Spleen (tissue), 11 donors: ENCODE results near the gene ACOT13. TPM values are rescaled to one million over a fixed set of nuclear protein-coding genes. Genes with fewer than 3 reads are reported as not detected.
"Not testable (repeated sequence)": the region's sequence is repeated elsewhere in the genome, so short reads cannot be mapped to it uniquely, and the experiment has no call there.

ENCODE experiments used
- DNase-seq: peaks from one replicate; pipeline ENCODE4 v3.0.0-alpha.2; 2020
- H3K27ac ChIP-seq, 8 donors: fragments of 200-600 bp; sonication (generic) in 7 of 8; 1 replicate in 4 of 8; 2 replicates in 4 of 8; pipeline versions ENCODE4 v1.5.0 to v1.8.0; 2016 to 2021; ENCODE audit warnings: inconsistent platforms in 4 of 8, mild to moderate bottlenecking in 4 of 8, moderate library complexity in 1 of 8
- H3K27me3 ChIP-seq, 7 donors: fragments of 200-600 bp; sonication (generic) in 6 of 7; replicated peaks in 1 of 7; 1 replicate in 4 of 7; 2 replicates in 3 of 7; pipeline versions ENCODE4 v1.5.0 to v1.8.0; 2016 to 2021; ENCODE audit warnings: inconsistent platforms in 3 of 7, mild to moderate bottlenecking in 1 of 7
- H3K36me3 ChIP-seq, 6 donors: fragments of 200-600 bp; sonication (generic) in 5 of 6; 1 replicate in 4 of 6; 2 replicates in 2 of 6; pipeline versions ENCODE4 v1.5.0 to v1.8.0; 2016 to 2021; ENCODE audit warnings: inconsistent platforms in 2 of 6
- H3K4me1 ChIP-seq, 6 donors: fragments of 200-600 bp; sonication (generic) in 5 of 6; 1 replicate in 3 of 6; 2 replicates in 3 of 6; pipeline versions ENCODE4 v1.5.0 to v1.8.0; 2016 to 2021; ENCODE audit warnings: inconsistent platforms in 3 of 6
- H3K4me3 ChIP-seq, 8 donors: fragments of 200-600 bp; sonication (generic) in 7 of 8; 1 replicate in 4 of 8; 2 replicates in 4 of 8; pipeline versions ENCODE4 v1.5.0 to v1.8.0; 2016 to 2021; ENCODE audit warnings: inconsistent platforms in 4 of 8, mild to moderate bottlenecking in 4 of 8, moderate library complexity in 2 of 8
- H3K9me3 ChIP-seq, 8 donors: fragments of 200-600 bp; sonication (generic) in 7 of 8; 1 replicate in 4 of 8; 2 replicates in 4 of 8; pipeline versions ENCODE4 v1.5.0 to v1.8.0; 2016 to 2021; ENCODE audit warnings: inconsistent platforms in 4 of 8
- CTCF ChIP-seq, 11 experiments: fragments of 200-600 bp in 7 of 11; fragments of 450-650 bp in 4 of 11; sonication (generic) in 4 of 11; IDR thresholded peaks in 8 of 11; conservative IDR thresholded peaks in 3 of 11; 1 replicate in 7 of 11; 2 replicates in 4 of 11; pipeline versions ENCODE4 v1.4.0 to v1.8.0; 2016 to 2021; ENCODE audit warnings: antibody characterized with exemption in 11 of 11, inconsistent platforms in 4 of 11, mild to moderate bottlenecking in 1 of 11
- POLR2A ChIP-seq, 3 donors: fragments of 450-650 bp; IDR thresholded peaks; one replicate each; pipeline ENCODE4 v1.5.1; 2017; ENCODE audit warnings: antibody characterized with exemption in 3 of 3, mild to moderate bottlenecking in 1 of 3
- POLR2AphosphoS5 ChIP-seq, 3 donors: sonication (generic); formaldehyde crosslinking; IDR thresholded peaks; one replicate each; pipeline ENCODE4 v1.5.1; 2017; ENCODE audit warnings: antibody characterized with exemption in 3 of 3
- WGBS, 5 donors: extraction: QIAGEN DNeasy Blood & Tissue Kit in 3 of 5; methylation state at CpG; one replicate each; pipeline versions ENCODE4 v1.1.5 to v1.1.7; 2013 to 2018; 5-methylcytosine and 5-hydroxymethylcytosine counted together
- intact Hi-C: fragments of 100-400 bp; cut with DNase I; formaldehyde crosslinking; loops from one replicate; pipeline ENCODE4 v1.15.0; 2023; ENCODE audit warnings: low total_unique reads
- polyA plus RNA-seq, 3 donors: library from polyadenylated mRNA; stranded (reverse); fragments of 200-250 nt; gene quantifications; one replicate each; pipeline ENCODE4 v1.2.1, GENCODE V29; 2013
- total RNA-seq, 7 donors: library from RNA; depleted of rRNA in 3 of 7; stranded (reverse); fragments of >200 nt in 3 of 7; fragmentation: NEBNext Ultra II Directional in 4 of 7; extraction: Animal tissue kit (Norgen Biotek cat#: 25700) in 4 of 7; gene quantifications; one replicate each; pipeline versions ENCODE4 v1.1.0 to v1.2.1, GENCODE V29; 2016 to 2021
- donor health status: healthy with polysubstance abuse.
- donor health status: DM: no; HTN: no; CAD: no; lungs with moderate emphysema.
- donor health status: DM: no; HTN: no; CAD: no.
- donor health status: Bipolar disorder and iron deficiency.
- donor health status: healthy.
- donor health status: DM: no; HTN: no; CAD: no.
- donor health status: DM: yes; HTN: yes; CAD: no.

ACOT13 gene
- total and polyA plus RNA-seq, 10 donors, result 3.5 to 18.6 (median 12.7) TPM

DNA sequence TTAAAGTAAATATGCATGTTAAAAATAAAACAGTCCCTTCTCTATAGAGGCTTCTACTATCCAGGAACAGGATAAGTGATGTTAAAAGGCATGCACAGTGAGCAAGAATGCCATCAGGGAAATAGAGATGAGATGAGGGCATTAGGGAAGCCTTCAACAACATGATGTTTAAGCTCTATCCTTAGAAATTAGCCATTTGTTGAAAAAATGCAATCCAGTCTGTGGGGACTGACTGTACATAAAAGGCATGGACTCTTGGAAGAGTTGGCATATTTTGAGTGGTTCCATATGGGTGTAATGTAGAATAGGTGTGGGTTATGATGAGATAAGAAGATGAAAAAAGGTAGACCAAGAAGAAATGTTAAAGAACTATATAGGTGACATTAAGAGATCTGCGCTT is 26.7 kb upstream of the ACOT13 start:
- no peak overlapping the region for H3K27ac ChIP-seq
- TF ChIP-seq CTCF (IDR thresholded peaks at IDR 0.05 in 8 of 11, conservative IDR thresholded peaks at IDR 0.05 in 3 of 11) (no peak), POLR2AphosphoS5 (IDR thresholded peaks at IDR 0.05) (no peak), POLR2A (IDR thresholded peaks at IDR 0.05) (no peak)
- H3K36me3 ChIP-seq, result no peaks in the 10 kb centered on the region
- H3K9me3 ChIP-seq, result peaks cover 0 to 17% (median 3%) of the 10 kb centered on the region in 8 donors
- intact Hi-C loops, result no loop called here
- DNase-seq, result no peak
- 95 to 100% (median 100%) methylated on average over 1 of the region's 1 CpG for WGBS, 5 donors
- peaks cover 0 to 28% (median 11%) of the 10 kb centered on the region in 7 donors for H3K27me3 ChIP-seq
- H3K4me3 ChIP-seq, result no peak overlapping the region
- peaks cover 0 to 2% (median under 1%) of the 10 kb centered on the region in 6 donors for H3K4me1 ChIP-seq

GRCh38 chr6:24640631-24641030 is 26.2 kb upstream of the ACOT13 start:
- H3K4me3 ChIP-seq, H3K36me3 ChIP-seq, DNase-seq, H3K4me1 ChIP-seq, intact Hi-C loops, H3K27ac ChIP-seq: not testable (repeated sequence)
- H3K27me3 ChIP-seq, result peaks cover 0 to 28% (median 11%) of the 10 kb centered on the region in 7 donors
- WGBS, 5 donors, result 80 to 96% (median 91%) methylated on average over 5 of the region's 5 CpGs
- H3K9me3 ChIP-seq, result peaks cover 0 to 13% (median under 1%) of the 10 kb centered on the region in 8 donors

DNA sequence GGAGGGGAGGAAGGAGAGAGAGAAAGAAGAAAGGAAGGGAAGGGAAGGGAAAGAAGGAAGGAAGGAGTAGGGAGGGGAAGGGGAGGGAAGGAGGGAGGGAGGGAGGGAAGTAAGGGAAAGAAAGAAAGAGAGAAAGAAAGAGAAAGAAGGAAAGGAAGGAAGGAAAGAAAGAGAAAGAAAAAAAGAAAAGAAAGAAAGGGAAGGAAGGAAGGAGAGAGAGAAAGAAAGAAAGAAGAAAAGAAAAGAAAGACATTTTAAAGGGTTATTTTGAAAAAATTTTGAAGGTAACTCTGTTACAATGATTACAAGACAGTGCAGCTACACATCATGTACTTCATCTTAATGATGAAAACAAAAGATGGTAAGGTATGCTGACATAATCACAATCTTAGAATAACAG is 24.8 kb upstream of the ACOT13 start:
- H3K36me3 ChIP-seq, result no peaks in the 10 kb centered on the region
- no peak overlapping the region for H3K27ac ChIP-seq
- TF ChIP-seq POLR2AphosphoS5 (IDR thresholded peaks at IDR 0.05) (no peak), CTCF (IDR thresholded peaks at IDR 0.05 in 8 of 11, conservative IDR thresholded peaks at IDR 0.05 in 3 of 11) (no peak), POLR2A (IDR thresholded peaks at IDR 0.05) (no peak)
- H3K27me3 ChIP-seq, result peaks cover 0 to 25% (median 11%) of the 10 kb centered on the region in 7 donors
- intact Hi-C loops, result no loop called here
- DNase-seq, result no peak
- no peak overlapping the region for H3K4me3 ChIP-seq
- peaks cover 0 to 17% (median 10%) of the 10 kb centered on the region in 6 donors for H3K4me1 ChIP-seq
- peaks cover 0 to 9% (median 0%) of the 10 kb centered on the region in 8 donors for H3K9me3 ChIP-seq

DNA sequence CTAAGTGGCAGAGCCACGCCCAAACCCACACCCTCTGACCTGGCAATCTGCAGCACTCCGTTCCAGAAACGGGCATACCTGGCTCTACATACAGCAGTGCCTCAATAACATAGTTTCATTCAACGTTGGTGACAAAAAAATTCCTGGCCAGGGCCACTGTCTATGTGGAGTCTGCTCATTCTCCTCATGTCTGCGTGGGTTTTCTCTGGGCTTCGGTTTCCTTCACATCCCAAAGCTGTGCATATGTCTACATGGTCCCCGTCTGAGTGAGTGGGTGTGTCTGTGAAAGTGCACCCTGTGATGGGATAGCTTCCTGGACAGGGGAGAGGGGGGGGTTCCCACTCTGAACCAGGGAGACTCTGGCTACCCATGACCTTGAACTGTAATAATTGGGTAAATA is 23.0 kb upstream of the ACOT13 start:
- intact Hi-C loops, result no loop called here
- DNase-seq, result no peak
- WGBS, 5 donors, result 75 to 87% (median 79%) methylated on average over 7 of the region's 7 CpGs
- Histone ChIP-seq H3K27ac (no peak overlapping the region), H3K4me3 (no peak overlapping the region), H3K4me1 (peaks cover 0 to 17% (median 10%) of the 10 kb centered on the region in 6 donors), H3K9me3 (peaks cover 0 to 6% (median 0%) of the 10 kb centered on the region in 8 donors), H3K27me3 (peaks cover 0 to 23% (median 11%) of the 10 kb centered on the region in 7 donors), H3K36me3 (peaks cover 0 to 5% (median 0%) of the 10 kb centered on the region in 6 donors)
- TF ChIP-seq CTCF (IDR thresholded peaks at IDR 0.05 in 8 of 11, conservative IDR thresholded peaks at IDR 0.05 in 3 of 11) (no peak), POLR2A (IDR thresholded peaks at IDR 0.05) (no peak), POLR2AphosphoS5 (IDR thresholded peaks at IDR 0.05) (no peak)

DNA sequence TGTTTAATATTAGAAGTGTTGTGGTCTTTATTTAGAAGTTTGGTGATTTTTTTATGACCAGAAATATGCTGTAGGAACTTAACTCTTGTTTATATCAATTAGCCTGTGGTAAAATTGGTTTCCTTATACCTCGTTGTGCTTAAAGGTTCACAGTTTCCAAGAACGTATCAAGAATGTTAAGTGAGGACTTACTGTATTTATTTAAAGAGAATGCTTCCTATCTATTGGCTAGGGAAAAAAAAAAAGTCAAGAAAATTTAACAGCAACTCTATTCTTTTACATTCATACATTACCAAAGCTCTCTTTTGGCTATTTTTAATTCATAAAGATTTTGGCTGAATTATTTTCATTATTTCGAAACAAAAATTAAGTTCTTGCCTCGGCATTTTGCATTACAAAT is 22.5 kb upstream of the ACOT13 start:
- Histone ChIP-seq H3K27me3 (peaks cover 0 to 23% (median 11%) of the 10 kb centered on the region in 7 donors), H3K9me3 (peaks cover 0 to 1% (median 0%) of the 10 kb centered on the region in 8 donors), H3K36me3 (peaks cover 0 to 10% (median 0%) of the 10 kb centered on the region in 6 donors), H3K4me1 (peaks cover 0 to 17% (median 10%) of the 10 kb centered on the region in 6 donors), H3K4me3 (no peak overlapping the region), H3K27ac (no peak overlapping the region)
- WGBS, 5 donors, result 71 to 82% (median 77%) methylated on average over 4 of the region's 4 CpGs
- TF ChIP-seq POLR2A (IDR thresholded peaks at IDR 0.05) (no peak), POLR2AphosphoS5 (IDR thresholded peaks at IDR 0.05) (no peak), CTCF (IDR thresholded peaks at IDR 0.05 in 8 of 11, conservative IDR thresholded peaks at IDR 0.05 in 3 of 11) (no peak)
- no peak for DNase-seq
- intact Hi-C loops, result no loop called here
